Karpas-422 (cell line): Measurements from ENCODE around the gene CNP. TPM values are rescaled to one million over a fixed set of nuclear protein-coding genes. Genes with fewer than 3 reads are reported as not detected.

Experiments used
- DNase-seq: peaks from one replicate; pipeline ENCODE4 v3.0.0-alpha.2; 2015
- H2AFZ ChIP-seq: fragments of 200-600 bp; sonication (generic); 2 replicates; pipeline ENCODE4 v1.6.1; 2014; ENCODE audit warnings: antibody characterized with exemption, low read length, mixed read lengths
- H3K27ac ChIP-seq: fragments of 200-600 bp; sonication (generic); 2 replicates; pipeline ENCODE4 v1.5.1; 2014; ENCODE audit warnings: mild to moderate bottlenecking, low read length, moderate library complexity
- H3K27me3 ChIP-seq: fragments of 200-600 bp; sonication (generic); 2 replicates; pipeline ENCODE4 v1.6.1; 2014; ENCODE audit warnings: low read length, mixed read lengths
- H3K36me3 ChIP-seq: fragments of 200-600 bp; sonication (generic); 2 replicates; pipeline ENCODE4 v1.6.1; 2014; ENCODE audit warnings: low read length, mixed read lengths; ENCODE audit not compliant: insufficient read depth
- H3K4me1 ChIP-seq: fragments of 200-600 bp; sonication (generic); 2 replicates; pipeline ENCODE4 v1.6.1; 2014; ENCODE audit warnings: mild to moderate bottlenecking, low read length, mixed read lengths
- H3K4me2 ChIP-seq: fragments of 200-600 bp; sonication (generic); 2 replicates; pipeline ENCODE4 v1.6.1; 2014; ENCODE audit warnings: low read length, low read depth, mild to moderate bottlenecking; ENCODE audit not compliant: poor library complexity, severe bottlenecking
- H3K4me3 ChIP-seq: fragments of 200-600 bp; sonication (generic); 2 replicates; pipeline ENCODE4 v1.5.1; 2014; ENCODE audit warnings: mild to moderate bottlenecking, antibody characterized with exemption, low read length, mixed read lengths
- H3K79me2 ChIP-seq: fragments of 200-600 bp; sonication (generic); 2 replicates; pipeline ENCODE4 v1.6.1; 2014; ENCODE audit warnings: mild to moderate bottlenecking, low read length, mixed read lengths
- H3K9ac ChIP-seq: fragments of 200-600 bp; sonication (generic); 2 replicates; pipeline ENCODE4 v1.6.0; 2014; ENCODE audit warnings: low read length
- H3K9me2 ChIP-seq: fragments of 200-600 bp; sonication (generic), shearing (Covaris generic); replicated peaks from 2 replicates; pipeline ENCODE4 v1.6.0; 2014; ENCODE audit warnings: mild to moderate bottlenecking, low read length, moderate library complexity; ENCODE audit not compliant: insufficient read depth
- H3K9me3 ChIP-seq: fragments of 300-700, 200-600 bp; sonication (generic); 2 replicates; pipeline ENCODE4 v1.6.1; 2014; ENCODE audit warnings: low read length, mixed read lengths
- H4K20me1 ChIP-seq: fragments of 200-600 bp; sonication (generic); 2 replicates; pipeline ENCODE4 v1.6.1; 2014; ENCODE audit warnings: mild to moderate bottlenecking, antibody characterized with exemption, low read length, low read depth; ENCODE audit not compliant: insufficient read depth
- total RNA-seq: library from RNA; depleted of rRNA; stranded (reverse); fragments of >200 nt; shearing (Covaris generic); gene quantifications from 2 replicates; pipeline ENCODE4 v1.2.3, GENCODE V29; 2014; ENCODE audit warnings: low replicate concordance; rRNA removed

CNP gene
- total RNA-seq, 1 experiment from 2014 or later = 41.3 TPM

DNA sequence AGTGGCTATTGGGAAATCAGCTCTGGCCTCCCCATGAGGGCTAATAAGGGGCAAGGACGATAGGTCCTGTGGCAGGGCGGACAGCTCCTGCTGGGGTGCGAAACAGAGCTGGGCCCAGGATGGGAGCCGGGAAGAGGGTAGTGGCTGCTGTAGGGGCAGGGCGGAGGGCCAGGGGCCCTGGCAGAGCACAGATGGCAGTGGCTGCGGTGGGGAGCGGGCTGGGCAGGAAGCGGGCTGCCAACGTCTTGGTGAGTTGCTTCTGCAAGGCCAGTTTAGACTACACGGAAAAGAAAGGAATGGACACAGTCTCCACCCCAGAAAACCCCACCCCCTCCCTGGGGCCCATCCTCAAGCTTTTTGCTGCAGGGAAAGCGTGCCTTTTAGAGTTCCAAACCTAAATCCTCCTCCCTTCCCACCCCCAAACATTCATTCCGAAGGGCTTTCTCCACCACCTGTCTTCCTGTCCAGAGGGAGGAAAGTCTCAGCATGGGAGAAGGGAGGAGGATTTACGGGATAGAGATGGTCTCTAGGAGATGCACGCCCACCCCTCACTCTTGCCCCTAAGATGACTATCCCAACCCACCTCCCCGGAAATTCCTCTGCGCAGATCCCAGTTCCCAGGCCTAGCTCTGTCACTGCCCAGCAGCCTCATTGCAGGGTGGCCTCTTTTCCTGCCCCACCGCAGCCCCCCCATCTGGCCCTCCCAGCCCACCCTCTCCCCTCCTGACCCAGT, 60.4 kb downstream of the CNP start:
- Histone ChIP-seq H3K4me1 (peaks cover 17% of the 10 kb centered on the region), H3K36me3 (peaks cover 16% of the 10 kb centered on the region; the same call in 1 of the 2 replicates), H3K79me2 (0 out of 2 replicates have a peak, but pooled peaks cover 3% of the 10 kb centered on the region), H2AFZ (no peak overlapping the region), H3K27me3 (no peaks in the 10 kb centered on the region), H3K27ac (no peak overlapping the region), H3K9me2 (no peaks in the 10 kb centered on the region), H3K9ac (no peak overlapping the region), H3K4me2 (no peak overlapping the region), H3K9me3 (no peaks in the 10 kb centered on the region), H4K20me1 (no peaks in the 10 kb centered on the region), H3K4me3 (no peak overlapping the region)
- no peak for DNase-seq

Other genes starting within 250 kb of the CNP start
- 0.04 and 0.48 TPM in 2 replicates for gene HAP1, start 232.2 kb upstream of the CNP start, total RNA-seq
- 102 and 133 TPM in 2 replicates for gene JUP, start 180.1 kb upstream of the CNP start, total RNA-seq
- gene P3H4, start 154.8 kb upstream of the CNP start, total RNA-seq = 0.61 TPM in 1 of 2 replicates, not detected in the other
- gene FKBP10, start 153.8 kb upstream of the CNP start, total RNA-seq = 0.54 and 1.9 TPM in 2 replicates
- gene NT5C3B, start 130.6 kb upstream of the CNP start, total RNA-seq = 10.5 and 17.8 TPM in 2 replicates
- gene KLHL10, start 129.0 kb upstream of the CNP start, total RNA-seq = 0.29 TPM in 1 of 2 replicates, not detected in the other
- 14.3 and 19.0 TPM in 2 replicates for gene KLHL11, start 101.4 kb upstream of the CNP start, total RNA-seq
- gene ACLY, start 47.8 kb upstream of the CNP start, total RNA-seq = 173 and 212 TPM in 2 replicates
- gene ODAD4, start 36.2 kb upstream of the CNP start, total RNA-seq = 0.67 and 1.0 TPM in 2 replicates
- 56.1 and 64.1 TPM in 2 replicates for gene DNAJC7, start 50.6 kb downstream of the CNP start, total RNA-seq
- 28.4 and 44.9 TPM in 2 replicates for gene NKIRAS2, start 53.3 kb downstream of the CNP start, total RNA-seq
- not detected in 2 replicates for gene C17orf113, start 83.8 kb downstream of the CNP start, total RNA-seq
- not detected in 2 replicates for gene ZNF385C, start 131.7 kb downstream of the CNP start, total RNA-seq
- gene DHX58, start 145.9 kb downstream of the CNP start, total RNA-seq = 12.6 and 20.3 TPM in 2 replicates
- gene KAT2A, start 154.6 kb downstream of the CNP start, total RNA-seq = 26.7 and 34.6 TPM in 2 replicates
- 0.29 and 0.37 TPM in 2 replicates for gene HSPB9, start 156.0 kb downstream of the CNP start, total RNA-seq
- gene RAB5C, start 188.2 kb downstream of the CNP start, total RNA-seq = 56.9 and 59.5 TPM in 2 replicates
- gene KCNH4, start 214.3 kb downstream of the CNP start, total RNA-seq = 0.04 TPM in 1 of 2 replicates, not detected in the other
- not detected in 2 replicates for gene HCRT, start 218.7 kb downstream of the CNP start, total RNA-seq
- gene GHDC, start 227.7 kb downstream of the CNP start, total RNA-seq = 14.9 and 28.8 TPM in 2 replicates